Immature natural killer cell (primary cell): ENCODE data around the gene ARMC5. TPM values are rescaled to one million over a fixed set of nuclear protein-coding genes. Genes with fewer than 3 reads are reported as not detected.
"Not testable (repeated sequence)": the region's sequence is repeated elsewhere in the genome, so short reads cannot be mapped to it uniquely, and the experiment has no call there.

Experiments used
- DNase-seq, 3 donors: peaks; one replicate each; pipeline ENCODE4 v3.0.0; 2022; ENCODE audit warnings: mixed read lengths in 1 of 3
- H3K27ac Mint-ChIP-seq, 6 donors: one replicate each; pipeline ENCODE4 v1.8.0; 2020; ENCODE audit warnings: mixed read lengths in 6 of 6, mild to moderate bottlenecking in 5 of 6, inconsistent platforms in 4 of 6, moderate library complexity in 3 of 6
- H3K27me3 Mint-ChIP-seq, 3 donors: one replicate each; pipeline ENCODE4 v1.8.0; 2020 to 2021; ENCODE audit warnings: low read depth in 3 of 3, mild to moderate bottlenecking in 3 of 3, mixed read lengths in 3 of 3, moderate library complexity in 3 of 3, inconsistent platforms in 1 of 3
- H3K36me3 Mint-ChIP-seq, 3 donors: one replicate each; pipeline ENCODE4 v1.8.0; 2020; ENCODE audit warnings: mixed read lengths in 3 of 3, inconsistent platforms in 2 of 3, mild to moderate bottlenecking in 2 of 3
- H3K4me1 Mint-ChIP-seq, 2 donors: one replicate each; pipeline ENCODE4 v1.8.0; 2020; ENCODE audit warnings: inconsistent platforms in 2 of 2, mild to moderate bottlenecking in 2 of 2, mixed read lengths in 2 of 2, moderate library complexity in 1 of 2
- H3K4me3 Mint-ChIP-seq, 5 donors: one replicate each; pipeline ENCODE4 v1.8.0; 2020; ENCODE audit warnings: mild to moderate bottlenecking in 5 of 5, mixed read lengths in 5 of 5, inconsistent platforms in 3 of 5, moderate library complexity in 3 of 5
- H3K9me3 Mint-ChIP-seq, 6 donors: one replicate each; pipeline ENCODE4 v1.8.0; 2020; ENCODE audit warnings: mild to moderate bottlenecking in 6 of 6, mixed read lengths in 6 of 6, inconsistent platforms in 4 of 6, moderate library complexity in 3 of 6
- polyA plus RNA-seq, 3 donors: library from polyadenylated mRNA; unstranded; fragments of 300-500 nt; fragmentation: Illumina TruSeq; gene quantifications; one replicate each; pipeline ENCODE4 v1.2.3, GENCODE V29; 2021

ARMC5 gene
- polyA plus RNA-seq, 3 donors from 2014 or later: 11.1 to 16.2 (median 14.2) TPM

DNA sequence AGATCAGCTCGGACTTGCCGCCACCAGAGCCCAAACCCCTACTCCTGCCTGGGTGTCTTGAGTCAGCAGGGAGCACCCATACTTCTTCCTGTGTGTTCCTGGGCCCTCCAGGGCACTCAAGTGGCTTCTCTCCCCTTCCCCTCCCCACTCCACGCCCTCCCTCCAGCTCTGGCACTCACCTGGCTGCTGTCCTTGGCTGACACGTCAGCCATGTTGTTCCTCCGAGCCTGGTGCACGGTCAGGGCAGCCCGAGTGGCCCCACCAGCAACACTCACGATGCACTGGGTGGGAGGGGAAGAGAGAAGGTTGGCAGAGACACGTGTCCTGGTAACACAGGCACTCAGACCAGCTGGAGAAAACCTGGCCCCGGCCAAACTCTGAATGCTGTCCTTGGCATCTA, 37.4 kb downstream of the ARMC5 start:
- no peak for DNase-seq
- Mint-ChIP-seq H3K4me3 (no peak overlapping the region), H3K36me3 (peaks cover 0 to 27% (median 3%) of the 10 kb centered on the region in 3 donors), H3K4me1 (no peaks in the 10 kb centered on the region), H3K27me3 (no peaks in the 10 kb centered on the region), H3K9me3 (no peaks in the 10 kb centered on the region), H3K27ac (no peak overlapping the region)

DNA sequence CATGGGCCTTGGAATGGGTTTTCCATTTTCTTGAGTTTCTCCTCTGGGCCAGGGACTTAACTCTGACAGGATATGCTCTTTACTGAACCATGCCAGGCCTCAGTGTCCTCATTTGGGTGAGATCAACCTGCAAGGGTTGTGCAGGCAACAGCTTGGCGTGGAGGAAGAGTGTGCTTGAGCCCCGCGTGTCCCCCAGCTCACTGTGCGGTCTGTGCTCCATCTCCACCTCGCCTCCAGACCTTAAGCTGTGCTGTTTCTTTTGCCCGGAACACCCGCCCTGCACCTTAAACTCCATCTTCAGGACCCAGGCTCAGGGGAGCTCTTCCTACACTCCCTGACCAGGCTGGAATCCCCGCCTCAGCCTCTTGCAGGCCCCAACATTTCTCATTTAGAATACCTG, 39.2 kb downstream of the ARMC5 start:
- no peak for DNase-seq
- H3K4me1 Mint-ChIP-seq: no peaks in the 10 kb centered on the region

DNA sequence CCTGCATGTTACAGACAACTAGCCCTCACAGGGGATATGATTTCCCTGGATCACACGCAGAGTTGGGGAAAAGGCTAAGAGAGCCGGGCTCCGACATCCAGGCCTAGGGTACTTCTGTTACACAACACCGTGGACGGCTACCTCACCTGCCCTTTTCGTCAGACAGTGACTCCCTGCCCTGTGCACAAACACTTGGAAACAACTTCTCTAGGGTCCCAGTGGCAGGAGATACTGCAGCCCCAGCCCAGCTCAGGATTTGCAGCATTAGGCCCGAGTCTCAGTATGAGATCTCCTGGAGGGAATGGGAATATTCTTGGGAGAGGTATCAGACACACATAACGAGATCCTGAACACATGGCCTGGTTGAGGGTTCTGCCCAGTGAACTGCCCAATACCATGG, 40.6 kb downstream of the ARMC5 start:
- no peak overlapping the region for H3K27ac Mint-ChIP-seq

More for the DNA sequence above, 39.2 kb downstream of the ARMC5 start:
- H3K36me3 Mint-ChIP-seq: peaks cover 0 to 17% (median 3%) of the 10 kb centered on the region in 3 donors
- H3K27me3 Mint-ChIP-seq: no peaks in the 10 kb centered on the region
- H3K27ac Mint-ChIP-seq: no peak overlapping the region
- no peaks in the 10 kb centered on the region for H3K9me3 Mint-ChIP-seq
- no peak overlapping the region for H3K4me3 Mint-ChIP-seq

DNA sequence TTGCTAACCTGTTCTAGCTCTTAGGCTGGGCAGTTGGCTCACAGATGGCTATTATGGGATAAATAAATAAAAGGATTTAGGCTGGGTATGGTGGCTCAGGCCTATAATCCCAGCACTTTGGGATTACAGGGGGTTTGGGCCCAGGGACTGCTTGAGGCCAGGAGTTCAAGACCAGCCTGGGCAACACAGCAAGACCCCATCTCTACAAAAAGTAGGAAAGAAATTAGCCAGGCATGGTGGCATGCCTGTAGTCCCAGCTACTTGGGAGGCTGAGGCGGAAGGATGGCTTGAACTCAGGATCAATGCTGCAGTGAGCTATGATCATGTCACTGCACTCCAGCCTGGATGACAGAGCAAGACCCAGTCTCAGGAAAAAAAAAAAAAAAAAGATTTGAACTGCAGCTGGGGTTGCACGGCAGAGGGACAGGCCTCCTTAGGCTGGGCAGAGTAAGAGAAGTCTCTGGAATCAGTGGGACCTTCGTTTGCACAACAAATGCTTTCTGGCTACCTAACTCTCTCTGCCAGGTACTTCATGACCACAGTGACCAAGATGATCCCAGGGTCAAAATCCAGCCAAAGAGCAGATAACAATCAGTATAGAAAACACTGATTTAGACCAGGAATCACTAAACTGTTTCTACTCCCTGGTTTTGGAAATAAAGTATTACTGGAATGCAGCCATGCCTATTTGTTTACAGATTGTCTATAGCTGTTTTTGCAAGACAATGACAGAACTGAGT, 42.1 kb downstream of the ARMC5 start:
- Mint-ChIP-seq H3K36me3 (peaks cover 3 to 15% (median 5%) of the 10 kb centered on the region in 3 donors), H3K4me3 (no peak overlapping the region), H3K27me3 (no peaks in the 10 kb centered on the region), H3K9me3 (no peaks in the 10 kb centered on the region), H3K4me1 (peaks cover 3 to 8% of the 10 kb centered on the region in 2 donors), H3K27ac (no peak overlapping the region)
- no peak for DNase-seq

More for the DNA sequence above, 40.6 kb downstream of the ARMC5 start:
- peaks cover 0 to 2% of the 10 kb centered on the region in 2 donors for H3K4me1 Mint-ChIP-seq
- DNase-seq: no peak
- no peak overlapping the region for H3K4me3 Mint-ChIP-seq
- H3K9me3 Mint-ChIP-seq: no peaks in the 10 kb centered on the region
- no peaks in the 10 kb centered on the region for H3K27me3 Mint-ChIP-seq
- H3K36me3 Mint-ChIP-seq: peaks cover 0 to 17% (median 3%) of the 10 kb centered on the region in 3 donors

DNA sequence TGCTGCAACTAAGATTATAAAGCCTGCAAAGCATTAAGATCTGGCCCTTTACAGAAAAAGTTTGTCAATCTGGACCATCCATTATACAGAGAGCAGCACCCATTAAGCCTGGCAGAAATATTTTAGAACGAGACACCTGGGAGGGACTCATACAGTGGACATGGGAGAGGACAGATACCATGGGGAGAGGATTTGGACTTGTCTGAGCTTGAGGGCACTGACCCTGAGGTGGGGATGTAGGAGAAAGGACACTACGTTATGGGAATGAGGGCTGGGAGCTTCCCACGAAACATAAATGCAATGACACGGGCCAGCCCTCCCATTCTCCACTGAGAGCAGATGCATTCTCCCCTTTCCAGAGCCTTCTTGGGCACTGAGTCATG, 42.7 kb downstream of the ARMC5 start:
- H3K27me3 Mint-ChIP-seq: no peaks in the 10 kb centered on the region
- no peak overlapping the region for H3K27ac Mint-ChIP-seq
- H3K4me1 Mint-ChIP-seq: peaks cover 4 to 11% of the 10 kb centered on the region in 2 donors
- DNase-seq: no peak
- H3K36me3 Mint-ChIP-seq: peaks cover 3 to 15% (median 5%) of the 10 kb centered on the region in 3 donors
- no peaks in the 10 kb centered on the region for H3K9me3 Mint-ChIP-seq
- no peak overlapping the region for H3K4me3 Mint-ChIP-seq

DNA sequence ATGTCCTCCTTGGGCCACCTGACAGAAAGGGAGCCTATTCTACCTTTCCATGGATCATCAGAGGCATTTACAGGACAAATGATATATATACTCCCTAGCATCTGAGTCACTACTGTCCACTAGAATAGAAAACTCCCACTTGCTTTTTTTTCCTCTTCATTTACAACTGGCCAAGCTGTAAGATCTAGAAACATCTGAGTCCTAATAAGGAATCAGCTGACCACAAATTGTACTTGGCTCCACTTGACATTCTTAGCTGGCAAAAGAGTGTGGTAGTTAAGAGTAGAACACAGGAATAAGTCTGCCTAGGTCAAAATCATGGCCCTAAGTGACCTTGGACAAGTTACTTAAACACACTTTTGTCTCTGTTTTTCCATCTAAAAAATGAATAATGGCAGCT, 43.7 kb downstream of the ARMC5 start:
- no peak for DNase-seq
- Mint-ChIP-seq H3K36me3 (peaks cover 3 to 7% (median 5%) of the 10 kb centered on the region in 3 donors), H3K27me3 (peaks cover 0 to 1% (median 0%) of the 10 kb centered on the region in 3 donors), H3K9me3 (no peaks in the 10 kb centered on the region), H3K4me1 (peaks cover 13 to 20% of the 10 kb centered on the region in 2 donors), H3K4me3 (no peak overlapping the region), H3K27ac (peak overlapping the region in 1 of 6 donors; percentile 12)

DNA sequence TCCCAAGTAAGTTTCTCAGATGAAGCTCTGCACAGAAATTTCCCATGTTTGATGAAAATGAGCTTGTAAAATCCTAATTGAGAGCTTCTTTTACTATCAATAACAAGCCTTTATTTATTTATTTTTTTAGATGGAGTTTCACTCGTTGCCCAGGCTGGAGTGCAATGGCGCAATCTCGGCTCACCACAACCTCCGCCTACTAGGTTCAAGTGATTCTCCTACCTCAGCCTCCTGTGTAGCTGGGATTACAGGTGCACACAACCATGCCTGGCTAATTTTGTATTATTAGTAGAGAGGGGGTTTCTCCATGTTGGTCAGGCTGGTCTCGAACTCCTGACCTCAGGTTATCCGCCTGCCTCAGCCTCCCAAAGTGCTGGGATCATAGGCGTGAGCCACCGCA, 44.3 kb downstream of the ARMC5 start:
- not testable (repeated sequence) for H3K9me3 Mint-ChIP-seq, H3K27ac Mint-ChIP-seq, DNase-seq, H3K27me3 Mint-ChIP-seq, H3K4me3 Mint-ChIP-seq, H3K36me3 Mint-ChIP-seq
- peaks cover 16 to 22% of the 10 kb centered on the region in 2 donors for H3K4me1 Mint-ChIP-seq

DNA sequence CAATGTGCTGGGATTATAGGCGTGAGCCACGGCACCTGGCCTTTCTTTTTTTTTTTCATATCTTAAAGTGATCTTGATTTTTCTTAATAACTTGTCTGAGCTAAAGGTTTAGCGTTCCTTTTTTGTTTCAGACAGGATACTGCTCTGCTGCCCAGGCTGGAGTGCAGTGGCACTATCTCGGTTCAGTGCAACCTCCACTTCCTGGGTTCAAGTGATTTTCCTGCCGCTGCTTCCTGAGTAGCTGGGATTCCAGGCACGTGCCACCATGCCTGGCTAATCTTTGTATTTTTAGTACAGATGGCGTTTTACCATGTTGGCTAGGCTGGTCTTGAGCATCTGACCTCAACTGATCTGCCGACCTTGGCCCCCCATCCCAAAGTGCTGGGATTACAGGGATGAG, 44.9 kb downstream of the ARMC5 start:
- H3K27me3 Mint-ChIP-seq: peaks cover under 1 to 9% (median 2%) of the 10 kb centered on the region in 3 donors
- peaks cover 0 to 5% (median 3%) of the 10 kb centered on the region in 3 donors for H3K36me3 Mint-ChIP-seq
- H3K4me3 Mint-ChIP-seq: no peak overlapping the region
- DNase-seq: no peak
- H3K27ac Mint-ChIP-seq: peak overlapping the region in 1 of 6 donors; percentile 28
- H3K4me1 Mint-ChIP-seq: peaks cover 22 to 28% of the 10 kb centered on the region in 2 donors
- H3K9me3 Mint-ChIP-seq: no peaks in the 10 kb centered on the region

DNA sequence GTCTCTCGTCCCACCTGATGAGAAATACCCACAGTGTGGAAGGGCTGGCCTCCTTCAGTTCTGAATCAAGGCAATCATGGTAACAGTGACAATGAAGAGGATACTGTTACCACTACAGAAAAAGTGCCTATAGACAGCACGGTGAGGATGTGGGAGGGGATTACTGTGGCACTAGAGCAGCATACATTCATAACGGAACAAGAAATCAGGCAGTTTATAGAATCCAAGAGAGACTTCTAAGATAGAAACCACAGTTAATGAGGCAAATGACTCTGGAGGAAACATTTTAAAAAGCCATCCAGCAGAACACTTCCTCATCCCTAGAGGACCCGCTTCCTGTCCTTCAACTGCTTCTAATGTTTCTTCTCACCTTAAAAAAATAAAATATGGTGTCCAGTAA, 46.2 kb downstream of the ARMC5 start:
- no peak for DNase-seq
- Mint-ChIP-seq H3K4me3 (peak overlapping the region in 1 of 5 donors; percentile 43), H3K4me1 (peaks cover 30 to 37% of the 10 kb centered on the region in 2 donors), H3K27ac (peak overlapping the region in 2 of 6 donors; percentile 57 to 61), H3K9me3 (no peaks in the 10 kb centered on the region), H3K27me3 (peaks cover 3 to 9% (median 3%) of the 10 kb centered on the region in 3 donors), H3K36me3 (peaks cover 0 to 5% (median 3%) of the 10 kb centered on the region in 3 donors)

DNA sequence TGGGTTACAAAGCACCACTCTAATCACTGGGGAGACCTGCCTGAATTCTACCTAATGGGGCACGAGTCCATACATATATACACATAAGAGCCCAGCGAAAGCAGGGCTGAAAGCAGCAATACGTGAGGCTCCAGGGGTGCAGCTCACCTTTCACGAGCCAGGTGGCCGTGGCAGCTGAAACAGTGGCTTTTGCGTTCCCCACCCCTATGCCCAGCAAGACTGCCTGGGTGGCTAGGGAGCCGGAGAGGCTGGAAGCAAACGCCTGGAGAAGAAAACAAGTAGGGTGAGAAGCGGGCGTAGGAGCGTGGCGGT, 48.3 kb downstream of the ARMC5 start:
- Mint-ChIP-seq H3K36me3 (peaks cover 0 to 5% (median 3%) of the 10 kb centered on the region in 3 donors), H3K9me3 (no peaks in the 10 kb centered on the region), H3K27ac (peak overlapping the region; percentile 86 to 97 (median 94)), H3K4me3 (peak overlapping the region; percentile 91 to 96 (median 93)), H3K27me3 (peaks cover 3 to 9% (median 3%) of the 10 kb centered on the region in 3 donors), H3K4me1 (peaks cover 31 to 37% of the 10 kb centered on the region in 2 donors)
- no peak for DNase-seq

DNA sequence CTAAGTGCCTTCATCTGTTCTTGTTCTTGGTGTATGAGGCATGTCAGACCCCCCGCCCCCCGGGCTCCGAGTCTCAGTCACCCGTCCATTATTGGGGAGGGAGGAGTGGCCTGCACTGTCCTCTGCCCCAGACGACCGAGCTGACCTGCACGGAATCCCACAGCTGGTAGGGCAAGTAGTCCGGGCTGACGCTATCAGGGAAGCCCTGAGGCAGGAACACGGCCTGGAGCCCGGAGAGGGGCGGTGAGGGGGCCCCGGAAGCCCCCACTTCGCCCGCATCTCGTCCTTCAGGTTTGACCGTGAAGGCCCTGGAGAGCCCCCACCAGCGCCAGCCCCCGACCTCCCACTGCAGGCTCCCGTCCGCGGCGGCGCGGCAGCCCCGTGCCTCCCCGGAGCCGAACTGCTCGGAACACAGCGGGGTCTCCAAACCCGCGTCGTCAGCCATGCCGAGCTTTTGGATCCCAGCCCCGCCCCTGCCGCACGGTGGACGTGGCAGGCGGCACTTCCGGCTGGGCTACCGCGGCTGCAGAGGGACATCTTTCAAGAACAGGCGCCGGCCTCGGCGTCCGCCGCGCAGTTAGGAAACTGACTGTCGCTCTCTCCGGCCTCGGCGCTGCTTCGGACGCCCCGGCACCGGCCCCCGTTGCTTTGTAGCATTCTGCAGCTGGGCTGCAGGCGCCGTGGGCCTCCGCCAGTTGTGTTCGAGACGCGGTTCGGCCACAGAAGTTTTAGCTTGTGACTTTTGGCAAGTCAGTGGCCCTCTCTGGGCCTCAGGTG, 48.8 kb downstream of the ARMC5 start, which contains the start of gene RUSF1:
Gene RUSF1, minus strand, starts transcription at position 463 of the 777 bp plus-strand sequence. Its CDS starts 18 bp downstream, at position 445.
- Mint-ChIP-seq H3K36me3 (peaks cover 0 to 5% (median 3%) of the 10 kb centered on the region in 3 donors), H3K27me3 (peaks cover 3 to 9% (median 3%) of the 10 kb centered on the region in 3 donors), H3K4me1 (peaks cover 31 to 37% of the 10 kb centered on the region in 2 donors), H3K9me3 (no peaks in the 10 kb centered on the region), H3K27ac (peak within 1 kb of the TSS; percentile 88 to 97 (median 96)), H3K4me3 (peak within 1 kb of the TSS; percentile 91 to 96 (median 93))
- DNase-seq: peak; percentile 82 to 84 (median 83)

DNA sequence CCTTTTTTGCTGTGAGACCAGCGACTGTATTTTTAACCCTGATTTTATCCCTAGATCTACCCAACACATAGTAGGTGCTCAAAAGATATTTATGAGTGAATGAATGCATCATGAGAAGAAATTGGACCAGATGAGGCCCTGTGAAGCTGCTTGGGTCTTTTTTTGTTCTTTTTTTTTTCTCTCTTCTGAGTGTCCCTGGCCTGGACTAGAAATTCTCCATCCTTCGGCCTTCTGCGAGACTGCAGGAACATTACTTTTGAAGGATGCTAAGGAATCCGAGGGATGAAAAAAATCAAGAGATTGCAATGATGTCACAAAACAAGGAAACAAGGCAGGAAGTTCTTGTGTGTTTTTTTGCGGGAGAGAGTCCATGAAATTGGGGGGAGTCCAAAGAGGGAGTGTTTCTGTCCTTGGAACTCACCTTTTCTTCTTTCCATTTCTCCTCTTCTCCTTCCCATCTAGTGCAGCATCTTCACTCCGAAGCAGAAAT, 49.5 kb downstream of the ARMC5 start:
- H3K27me3 Mint-ChIP-seq: peaks cover 3 to 9% (median 3%) of the 10 kb centered on the region in 3 donors
- H3K9me3 Mint-ChIP-seq: no peaks in the 10 kb centered on the region
- peak overlapping the region; percentile 88 to 97 (median 96) for H3K27ac Mint-ChIP-seq
- H3K36me3 Mint-ChIP-seq: peaks cover 0 to 5% (median 3%) of the 10 kb centered on the region in 3 donors
- peaks cover 31 to 37% of the 10 kb centered on the region in 2 donors for H3K4me1 Mint-ChIP-seq
- DNase-seq: no peak
- peak overlapping the region; percentile 91 to 96 (median 93) for H3K4me3 Mint-ChIP-seq

DNA sequence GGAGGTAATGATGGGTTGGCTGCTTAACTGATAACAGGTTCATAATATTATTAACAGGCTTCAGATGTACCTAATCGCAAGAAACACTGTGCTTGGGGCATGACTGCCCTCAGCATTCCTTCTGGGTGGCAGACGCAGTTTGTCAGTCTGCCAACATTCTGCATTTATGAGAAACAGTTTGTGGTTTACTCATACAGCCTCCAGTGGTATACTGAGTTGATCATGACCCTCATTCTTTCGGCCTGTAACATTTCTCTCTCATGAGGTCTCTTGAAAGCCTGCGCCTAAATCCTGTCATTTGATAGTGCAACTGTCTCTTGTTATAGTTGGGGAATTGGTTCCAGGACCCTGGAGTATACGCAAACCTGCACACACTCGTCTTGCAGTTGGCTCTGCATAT, 53.8 kb downstream of the ARMC5 start:
- H3K4me1 Mint-ChIP-seq: peaks cover 17 to 18% of the 10 kb centered on the region in 2 donors
- DNase-seq: no peak
- peaks cover 0 to 8% (median 0%) of the 10 kb centered on the region in 6 donors for H3K9me3 Mint-ChIP-seq
- peaks cover 0 to 5% (median 3%) of the 10 kb centered on the region in 3 donors for H3K36me3 Mint-ChIP-seq
- H3K27me3 Mint-ChIP-seq: peaks cover 5 to 10% (median 9%) of the 10 kb centered on the region in 3 donors
- no peak overlapping the region for H3K4me3 Mint-ChIP-seq
- no peak overlapping the region for H3K27ac Mint-ChIP-seq
